Midbrain (tissue), 1 donor: ENCODE results near the gene CFAP46.
A peak's percentile ranks its signal among the peaks of the same experiment; 100 is the strongest.
"Not testable (repeated sequence)": the region's sequence is repeated elsewhere in the genome, so short reads cannot be mapped to it uniquely, and the experiment has no call there.

Experiments used
- DNase-seq: peaks from one replicate; lab custom pipeline; 2025; lab: John Stamatoyannopoulos, UW

Gene CFAP46

DNA sequence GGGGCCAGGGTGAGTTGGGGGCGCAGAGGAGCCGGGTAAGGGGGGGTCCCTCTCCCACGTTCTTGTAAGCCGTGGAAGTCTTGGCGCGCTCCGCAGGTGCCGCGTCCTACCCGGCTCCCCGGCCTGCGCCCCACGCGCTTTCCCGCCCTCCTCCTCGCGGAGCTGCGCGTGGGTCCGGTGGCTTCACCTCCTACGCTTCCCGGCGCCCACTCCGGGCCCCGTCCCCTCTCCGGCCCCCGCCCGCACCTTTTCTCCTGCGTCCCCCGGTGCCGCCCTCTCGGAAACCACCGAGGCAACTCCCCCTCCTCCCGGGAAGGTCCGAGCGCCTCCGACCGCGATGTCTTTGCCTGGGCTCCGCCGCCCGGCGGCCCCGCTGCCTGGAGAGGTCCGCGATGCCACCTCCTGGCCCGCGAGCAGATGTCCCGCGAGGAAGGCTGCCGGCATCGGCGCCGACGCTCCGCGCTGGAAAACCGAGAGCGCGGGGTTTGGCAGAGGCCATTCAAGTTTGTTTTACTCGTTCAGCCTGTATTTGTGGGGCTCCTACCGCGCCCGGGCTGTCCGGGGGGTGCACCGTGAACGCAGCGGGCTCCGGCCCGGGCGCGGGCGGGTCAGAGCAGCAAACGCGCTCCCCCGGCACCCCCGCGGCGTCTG lies 154.1 kb downstream of the CFAP46 start:
- DNase-seq, result peak; percentile 50

DNA sequence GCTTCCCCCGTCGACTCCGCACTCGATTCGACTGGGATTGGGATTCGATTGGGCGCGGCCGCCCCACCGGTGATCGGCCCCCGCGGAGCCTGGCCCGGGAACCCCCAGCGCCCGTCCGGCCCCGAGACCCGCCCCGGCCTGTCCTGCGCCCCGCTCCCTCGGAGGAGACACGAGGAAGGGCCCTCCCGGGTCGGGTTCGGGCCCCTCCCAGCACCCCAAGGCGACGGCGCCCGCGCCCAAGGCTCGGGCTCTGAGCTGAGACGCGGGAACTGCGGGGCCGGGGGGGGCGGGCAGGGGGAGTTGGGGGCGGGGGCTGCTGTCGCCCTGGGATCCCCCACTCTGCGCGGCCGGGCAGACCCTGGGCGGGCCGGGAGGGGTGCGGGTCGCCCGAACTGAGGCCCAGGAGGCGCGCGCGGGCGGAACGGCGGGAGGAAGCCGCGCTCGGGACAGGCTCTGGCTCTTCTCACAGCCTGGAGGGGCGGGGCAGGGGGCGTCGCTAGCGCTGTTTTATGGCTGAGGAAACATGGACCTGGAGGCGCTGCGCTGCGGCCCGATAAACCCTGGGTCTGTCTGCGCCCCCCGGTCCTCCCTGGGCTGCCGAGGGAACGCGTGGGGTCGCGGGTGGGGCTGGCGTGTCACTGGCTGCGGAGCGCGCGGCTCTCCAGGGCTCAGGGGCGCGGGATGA lies 154.7 kb downstream of the CFAP46 start:
- no peak for DNase-seq

DNA sequence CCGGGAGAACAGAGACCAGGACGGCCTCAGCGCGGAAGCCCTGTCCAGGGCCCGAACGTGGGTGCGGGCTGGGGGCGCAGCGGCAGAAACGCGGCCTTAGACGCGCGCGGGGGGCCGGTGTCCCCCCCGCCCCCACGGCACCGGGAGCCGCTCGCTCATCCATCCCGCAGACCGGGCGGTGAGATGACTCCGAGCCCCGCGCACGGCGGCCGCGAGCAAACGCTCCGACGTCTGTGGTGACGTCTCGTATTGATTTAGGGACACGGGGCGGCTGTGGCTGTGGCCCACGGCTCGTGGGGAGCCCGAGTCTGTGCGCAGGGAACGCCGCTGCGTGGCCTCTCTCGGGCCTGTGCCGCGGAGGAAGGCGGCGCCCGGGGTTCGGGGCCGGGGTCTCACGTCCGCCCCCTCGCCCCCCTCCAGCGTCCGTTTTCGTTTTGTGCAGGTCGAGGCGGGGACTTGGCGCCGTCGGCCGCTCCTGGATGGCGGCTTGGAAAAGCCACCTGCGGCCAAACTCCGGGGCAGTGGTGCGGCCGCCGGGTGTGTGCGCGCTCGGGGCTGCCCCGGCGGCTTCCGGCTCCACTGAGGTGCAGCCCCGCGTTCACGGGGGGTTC lies 155.4 kb downstream of the CFAP46 start:
- no peak for DNase-seq

DNA sequence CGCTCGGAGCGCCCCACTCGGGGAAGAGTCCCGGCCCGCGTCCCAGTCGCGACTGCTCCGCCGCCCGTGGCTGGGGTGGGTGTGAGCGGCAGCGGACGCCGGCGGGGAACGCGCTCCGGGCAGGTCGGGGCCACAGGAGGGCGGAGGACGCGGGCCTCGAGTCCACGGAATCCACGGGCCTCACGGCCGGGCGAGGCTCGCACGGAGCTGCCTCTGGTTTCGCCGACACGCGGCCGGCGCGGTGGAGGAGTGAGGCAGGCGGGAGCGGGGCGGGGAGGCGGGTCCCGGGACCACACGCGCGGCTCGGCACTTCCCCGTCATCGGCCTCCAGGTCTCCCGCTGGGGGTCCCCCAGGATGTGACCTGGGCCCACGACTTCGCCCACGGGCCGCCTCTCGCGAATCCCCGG lies 155.9 kb downstream of the CFAP46 start:
- DNase-seq, result no peak

DNA sequence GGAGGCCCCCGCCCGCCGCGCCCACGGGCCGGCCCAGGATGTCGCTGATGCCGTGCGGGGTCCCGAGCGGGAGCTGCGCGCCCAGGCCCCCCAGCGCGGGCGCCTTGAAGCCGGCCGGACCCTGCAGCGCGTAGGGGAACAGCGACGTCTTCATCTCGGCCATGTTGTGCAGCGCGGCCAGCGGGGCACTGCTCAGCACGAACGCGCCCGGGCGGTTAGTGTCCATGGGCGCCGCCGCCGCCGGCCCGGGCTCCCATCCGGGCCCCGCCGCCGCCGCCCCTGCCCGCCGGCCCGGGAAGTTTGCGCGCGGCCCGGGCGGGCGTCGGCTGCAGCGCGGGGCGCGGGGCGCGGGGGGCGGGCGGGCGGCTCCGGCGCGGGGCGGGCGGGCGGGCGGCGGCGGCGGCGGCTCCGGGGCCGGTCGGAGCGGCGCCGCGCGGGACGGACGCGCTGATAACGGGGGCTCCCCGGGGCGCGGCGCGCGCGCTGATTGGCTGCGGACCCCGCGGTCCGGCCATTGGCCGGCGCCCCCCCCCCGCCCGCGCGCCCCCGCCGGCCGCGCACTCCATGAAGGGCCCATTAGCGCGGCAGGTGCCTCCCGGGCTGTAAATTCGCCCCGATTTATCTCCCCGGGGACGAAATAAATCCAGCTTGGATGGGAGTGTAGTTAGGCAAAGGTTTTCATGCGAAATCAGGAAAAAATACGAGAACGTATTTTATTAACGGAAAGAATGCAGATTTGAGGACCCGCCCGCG lies 156.5 kb downstream of the CFAP46 start, which contains the start of gene NKX6-2:
Gene NKX6-2 (minus strand): TSS at position 425 of the 753 bp plus-strand sequence. CDS start 199 bp downstream, at position 226.
- DNase-seq, result peak; percentile 74

DNA sequence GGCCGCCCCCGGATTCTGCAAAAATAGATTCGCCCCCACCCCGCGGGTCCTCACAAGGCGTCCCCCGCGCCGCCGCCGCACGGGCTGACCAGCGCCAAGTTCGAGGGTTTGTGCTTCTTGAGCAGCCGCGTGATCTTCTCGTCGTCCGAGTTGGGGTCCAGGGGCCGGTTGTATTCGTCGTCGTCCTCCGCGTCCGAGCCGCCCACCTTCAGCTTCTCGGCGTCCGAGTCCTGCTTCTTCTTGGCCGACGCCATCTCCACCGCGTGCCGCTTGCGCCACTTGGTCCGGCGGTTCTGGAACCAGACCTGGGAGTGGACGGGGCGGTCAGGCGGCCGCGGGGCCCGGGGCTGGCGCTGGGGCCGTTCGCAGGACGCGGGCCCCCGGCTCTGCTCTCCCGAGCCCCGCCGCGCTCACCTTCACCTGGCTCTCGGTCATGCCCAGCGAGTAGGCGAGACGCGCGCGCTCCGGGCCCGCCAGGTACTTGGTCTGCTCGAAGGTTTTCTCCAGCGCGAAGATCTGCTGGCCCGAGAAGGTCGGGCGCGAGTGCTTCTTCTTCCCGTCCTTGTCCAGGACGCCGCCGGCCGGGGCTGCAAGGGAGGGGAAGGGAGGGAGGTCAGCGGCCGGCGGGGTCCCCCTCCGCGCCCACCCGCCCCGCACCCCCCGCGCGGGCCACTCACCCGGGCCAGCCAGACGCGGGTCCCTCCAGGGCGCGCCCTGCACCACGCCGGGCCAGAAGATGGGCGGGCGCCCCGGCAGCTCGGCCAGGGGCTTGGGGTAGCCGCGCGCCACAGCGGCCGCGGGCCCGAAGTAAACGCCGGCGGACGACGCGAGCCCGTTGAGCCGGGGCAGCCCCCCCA lies 157.3 kb downstream of the CFAP46 start:
- DNase-seq, result no peak

DNA sequence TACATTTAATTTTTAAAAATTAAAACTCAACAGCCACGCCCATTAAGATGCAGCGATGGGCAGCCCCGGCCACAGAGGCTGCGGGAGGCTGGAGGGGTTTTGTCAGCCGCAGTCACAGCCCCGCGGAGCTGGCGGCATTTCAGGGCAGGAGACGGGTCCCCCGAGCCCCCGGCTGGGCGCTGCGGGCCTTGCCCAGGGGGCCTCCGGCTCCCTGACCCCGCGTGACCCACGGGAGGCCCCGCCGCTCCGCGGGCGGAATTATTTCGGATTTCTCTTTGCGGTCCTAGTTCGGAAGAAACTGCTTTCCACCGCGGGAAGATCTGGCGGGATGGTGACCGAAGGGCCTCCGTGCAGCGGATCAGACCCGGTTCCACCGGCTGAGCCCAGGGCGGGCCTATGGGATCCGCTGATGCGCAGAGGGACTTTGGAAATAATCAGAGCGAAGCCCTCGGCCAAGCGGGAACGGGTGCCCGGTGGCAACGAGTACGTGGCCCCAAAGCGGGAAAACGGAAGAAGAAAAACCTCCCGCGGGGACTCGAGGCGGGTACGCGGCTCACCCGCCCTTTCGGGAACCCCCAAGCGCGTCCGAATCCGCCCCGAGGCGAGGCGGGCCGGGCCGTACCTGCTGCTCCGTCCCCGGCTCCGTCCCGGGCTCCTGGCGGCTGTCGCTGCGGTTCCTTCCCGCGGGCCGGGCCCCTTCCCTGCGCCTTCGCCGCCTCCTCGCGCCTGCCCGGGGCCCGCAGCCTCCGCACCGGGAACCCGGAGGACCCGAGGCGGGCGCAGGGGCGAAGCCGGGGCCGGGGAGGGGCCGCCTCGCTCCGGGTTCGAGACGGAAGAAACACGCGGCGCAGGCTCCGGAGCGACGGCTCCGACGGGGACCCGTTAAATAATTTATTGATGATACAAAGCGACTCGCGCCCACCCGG lies 158.2 kb downstream of the CFAP46 start:
- no peak for DNase-seq

DNA sequence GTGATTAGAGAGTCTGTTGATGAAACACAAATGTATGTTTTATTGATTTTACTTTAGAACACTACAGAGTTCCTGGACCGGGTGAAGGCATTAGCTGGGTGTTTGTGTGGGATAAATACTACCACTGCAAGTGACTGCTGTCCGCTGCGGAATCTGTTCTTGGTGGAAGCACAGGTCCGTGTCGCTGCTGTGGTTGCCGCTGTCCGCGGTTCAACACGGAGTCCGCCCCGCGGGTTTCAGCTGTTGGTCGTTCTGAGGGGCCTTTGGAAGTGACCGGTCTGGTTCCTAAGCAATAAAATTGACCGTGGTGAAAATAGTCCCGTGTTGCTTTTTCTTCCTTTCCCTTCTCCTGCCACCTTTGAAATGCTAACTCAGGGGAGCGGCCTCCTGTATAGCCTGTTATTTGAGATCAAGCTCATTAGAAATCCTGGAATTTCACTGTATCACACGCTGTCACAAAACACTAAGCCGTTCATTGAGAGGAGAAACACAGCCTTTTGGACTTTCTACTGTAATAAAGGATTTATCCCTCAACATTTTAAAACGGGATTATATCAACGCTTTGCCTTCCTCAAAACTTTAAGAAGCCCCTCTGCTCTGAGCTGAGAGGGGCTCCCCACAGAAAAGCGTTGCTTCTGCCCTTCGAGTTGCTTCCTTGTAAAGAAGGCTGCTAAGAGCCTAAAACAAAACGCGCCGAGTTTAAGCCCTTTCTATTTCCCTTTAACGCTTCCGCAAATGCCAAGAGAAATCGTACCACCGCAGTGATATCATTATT lies 159.0 kb downstream of the CFAP46 start:
- DNase-seq, result no peak

DNA sequence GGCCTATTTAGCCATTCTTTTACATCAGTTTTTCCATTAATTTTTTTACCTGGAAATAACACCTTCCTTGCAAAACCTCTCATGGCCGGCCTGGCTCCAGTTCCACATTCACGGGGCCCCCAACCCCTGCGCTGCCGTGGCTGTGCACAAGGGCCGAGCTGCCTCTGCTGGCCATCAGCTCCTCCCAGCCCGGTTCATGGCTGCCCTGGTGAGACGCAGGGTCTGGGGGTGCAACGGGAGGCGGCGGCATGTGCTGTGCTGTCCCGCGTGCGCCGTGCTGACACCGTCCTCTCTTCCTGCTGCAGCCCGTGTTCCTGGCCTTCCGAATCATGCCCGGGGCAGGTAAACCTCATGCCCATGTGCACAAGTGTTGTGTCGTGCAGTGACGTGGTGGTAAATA lies 160.8 kb downstream of the CFAP46 start:
- DNase-seq, result no peak

DNA sequence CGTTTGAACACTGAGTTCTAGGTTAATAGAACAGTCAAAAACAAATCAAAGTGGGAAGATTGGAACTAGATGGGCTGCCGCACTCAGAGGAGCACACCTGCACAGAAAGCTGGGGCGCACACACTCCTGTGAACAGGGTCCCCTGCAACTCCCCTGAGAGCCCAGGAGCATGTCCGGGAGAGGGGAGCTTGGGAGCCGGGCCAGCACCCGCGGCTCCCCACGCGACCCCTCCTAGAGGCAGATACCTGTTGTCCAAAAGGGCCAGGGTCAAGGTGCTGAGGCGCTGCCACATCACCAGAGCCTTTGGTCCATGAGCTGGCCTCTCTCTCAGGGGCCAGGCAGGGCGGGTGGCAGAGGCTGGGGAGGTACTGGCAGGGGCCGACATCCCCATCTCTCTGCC lies 162.0 kb downstream of the CFAP46 start:
- no peak for DNase-seq

DNA sequence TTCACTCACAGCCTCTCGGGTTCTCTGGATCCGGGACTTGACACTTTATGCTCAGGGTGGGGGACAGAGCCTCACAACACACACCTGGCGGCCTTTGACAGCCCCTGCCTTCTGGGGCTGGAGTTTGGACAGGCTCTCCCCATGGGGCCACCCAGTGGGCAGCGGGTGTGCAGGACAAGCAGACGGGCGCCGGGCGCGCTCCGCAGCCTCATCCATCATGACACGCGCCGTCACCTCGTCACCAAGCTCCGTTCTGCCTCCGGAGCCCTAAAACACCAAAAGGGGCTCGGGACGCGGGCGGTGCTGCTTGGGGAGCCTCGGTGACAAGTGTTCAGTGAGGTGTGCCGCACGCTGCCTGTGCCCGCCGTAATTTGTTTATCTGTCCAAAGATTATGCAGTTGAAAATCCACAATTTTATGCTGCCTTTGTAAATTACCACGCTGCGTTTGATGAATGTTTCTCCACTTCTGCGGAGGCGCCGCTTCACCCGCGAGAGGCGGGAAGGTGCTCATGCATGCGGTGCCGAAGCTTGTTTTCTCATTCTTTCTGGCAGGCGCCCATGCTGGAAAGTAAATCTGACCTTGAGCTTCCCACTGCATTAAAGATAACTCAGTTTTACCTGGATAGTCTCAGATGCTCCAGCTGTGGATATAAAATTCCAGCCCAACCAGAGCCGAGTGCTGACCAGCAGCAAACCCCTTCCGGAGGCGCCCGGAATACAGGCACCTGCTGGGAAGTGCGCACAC lies 162.6 kb downstream of the CFAP46 start:
- DNase-seq, result no peak

DNA sequence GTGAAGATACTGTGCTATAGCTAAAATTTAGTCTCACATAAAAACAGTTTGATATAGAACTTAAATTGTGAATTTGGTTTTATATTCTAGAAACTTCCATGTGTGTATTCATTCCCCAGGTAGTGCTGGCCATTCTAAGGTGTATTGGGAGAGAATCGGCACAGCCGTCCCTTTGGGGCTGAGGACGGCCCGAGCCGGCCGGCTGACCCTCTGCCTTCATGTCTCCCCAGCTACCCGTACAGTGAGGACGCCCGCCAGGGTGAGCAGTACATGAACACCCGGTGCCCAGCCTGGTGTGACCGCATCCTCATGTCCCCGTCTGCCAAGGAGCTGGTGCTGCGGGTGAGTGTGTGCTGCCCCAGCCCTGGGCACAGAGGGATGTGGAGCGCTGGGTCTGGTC lies 164.9 kb downstream of the CFAP46 start:
- no peak for DNase-seq

DNA sequence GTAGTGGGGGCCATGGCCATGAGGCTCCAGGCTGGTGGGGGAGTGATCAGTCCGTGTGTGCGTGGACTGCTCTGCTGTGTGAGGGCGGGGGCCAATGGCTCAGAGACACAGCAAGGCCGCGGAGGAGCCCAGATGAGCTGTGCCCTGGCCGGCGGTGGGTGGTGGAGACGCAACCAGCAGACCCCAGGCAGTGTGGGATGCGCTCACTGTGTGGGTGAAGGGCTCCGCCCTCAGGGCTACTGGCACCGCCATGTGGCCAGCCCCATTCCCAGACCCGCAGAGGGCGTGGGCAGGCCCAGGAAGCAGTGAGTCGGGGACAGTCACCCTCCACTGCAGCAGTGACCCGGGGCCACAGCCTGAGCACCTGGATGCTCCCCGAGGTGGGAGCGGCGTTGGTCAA lies 165.5 kb downstream of the CFAP46 start:
- no peak for DNase-seq

DNA sequence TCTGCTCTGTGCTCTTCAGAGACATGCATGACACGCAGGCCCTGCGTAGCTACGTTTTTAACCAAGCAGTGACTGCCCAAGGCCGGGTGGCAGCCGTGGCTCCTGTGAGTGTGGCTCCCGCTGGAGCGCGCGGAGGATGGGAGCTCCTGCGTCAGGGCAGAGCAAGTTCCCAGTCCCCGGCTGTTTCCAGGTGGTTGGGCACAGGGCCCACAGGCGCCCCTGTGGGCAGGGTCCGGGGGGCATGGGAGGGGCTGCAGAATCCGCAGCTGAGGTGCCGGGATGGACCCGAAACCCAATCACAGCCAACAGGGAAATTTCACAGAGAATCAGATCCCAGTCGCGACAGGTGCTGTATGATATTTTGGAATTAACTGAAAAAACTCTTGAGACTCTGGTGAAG lies 166.2 kb downstream of the CFAP46 start:
- no peak for DNase-seq

DNA sequence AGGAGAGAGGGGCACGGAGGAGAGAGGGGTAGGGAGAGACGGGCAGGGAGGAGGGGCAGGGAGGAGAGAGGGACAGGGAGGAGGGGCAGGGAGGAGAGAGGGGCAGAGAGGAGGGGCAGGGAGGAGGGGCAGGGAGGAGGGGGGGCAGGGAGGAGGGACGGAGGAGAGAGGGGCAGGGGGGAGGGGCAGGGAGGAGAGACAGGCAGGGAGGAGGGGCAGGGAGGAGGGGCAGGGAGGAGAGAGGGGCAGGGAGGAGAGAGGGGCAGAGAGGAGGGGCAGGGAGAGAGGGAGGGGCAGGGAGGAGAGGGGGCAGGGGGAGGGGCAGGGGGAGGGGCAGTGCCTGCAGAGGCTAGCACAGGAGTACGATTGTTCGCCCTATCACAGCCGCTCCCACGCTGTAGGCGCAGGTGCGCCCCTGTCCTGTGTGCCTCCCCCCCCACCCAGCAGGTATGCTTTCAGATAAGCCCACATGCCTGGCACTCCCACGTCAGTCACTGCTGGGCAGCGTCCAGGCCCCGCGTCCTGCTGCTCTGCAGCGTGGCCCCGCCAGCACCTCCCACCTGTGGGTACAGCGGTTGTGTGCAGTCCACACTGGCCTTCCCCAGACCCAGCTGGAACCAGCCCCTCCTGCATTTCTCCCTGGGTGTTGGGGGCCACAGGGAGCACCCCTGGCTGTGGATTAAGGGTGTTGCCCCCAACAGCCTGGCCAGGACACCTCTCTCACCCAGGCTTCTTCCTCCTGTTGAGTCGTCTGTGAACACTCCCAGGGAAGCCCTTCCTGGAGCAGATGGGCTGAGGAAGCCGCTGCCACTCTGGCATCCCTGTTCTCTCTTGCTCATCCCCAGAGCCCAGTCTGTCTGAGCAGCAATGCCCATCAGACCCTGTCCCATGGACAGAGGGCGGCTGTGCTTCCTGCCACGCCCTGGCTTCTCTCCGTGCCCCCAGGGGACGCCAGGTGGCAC lies 167.2 kb downstream of the CFAP46 start:
- DNase-seq, result peak; percentile 90

DNA sequence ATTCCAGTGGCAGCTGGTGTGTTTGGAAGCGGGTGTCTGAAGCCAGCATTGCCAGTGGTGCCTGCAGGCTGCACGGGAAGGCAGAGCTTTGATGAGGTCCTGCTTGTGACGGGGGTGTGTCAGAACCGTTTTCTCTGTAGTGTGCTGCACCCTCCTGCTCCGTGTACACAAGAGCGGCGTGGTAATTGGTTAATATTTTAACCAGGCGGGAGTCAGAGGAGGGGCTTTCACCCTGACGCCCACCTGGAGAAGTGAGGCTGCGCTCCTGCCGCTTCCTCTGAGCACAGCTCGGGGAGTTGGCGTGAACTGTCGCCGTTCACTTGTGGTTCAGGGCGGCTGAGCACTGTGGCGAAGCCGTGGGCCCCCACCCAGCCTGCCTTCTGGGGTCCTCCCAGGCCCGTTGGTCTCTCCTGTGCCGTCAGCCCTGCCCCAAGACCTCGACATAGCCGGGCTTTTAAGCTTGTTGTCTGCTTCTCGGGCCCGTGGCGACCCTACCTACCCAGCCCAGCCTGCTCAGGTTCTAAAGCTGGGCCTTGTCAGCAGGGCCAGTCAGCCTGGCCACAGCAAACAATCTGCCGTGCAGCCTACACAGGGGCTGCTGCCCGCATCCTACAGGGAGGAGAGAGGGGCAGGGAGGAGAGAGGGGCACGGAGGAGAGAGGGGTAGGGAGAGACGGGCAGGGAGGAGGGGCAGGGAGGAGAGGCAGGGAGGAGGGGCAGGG lies 168.0 kb downstream of the CFAP46 start:
- DNase-seq, result no peak

DNA sequence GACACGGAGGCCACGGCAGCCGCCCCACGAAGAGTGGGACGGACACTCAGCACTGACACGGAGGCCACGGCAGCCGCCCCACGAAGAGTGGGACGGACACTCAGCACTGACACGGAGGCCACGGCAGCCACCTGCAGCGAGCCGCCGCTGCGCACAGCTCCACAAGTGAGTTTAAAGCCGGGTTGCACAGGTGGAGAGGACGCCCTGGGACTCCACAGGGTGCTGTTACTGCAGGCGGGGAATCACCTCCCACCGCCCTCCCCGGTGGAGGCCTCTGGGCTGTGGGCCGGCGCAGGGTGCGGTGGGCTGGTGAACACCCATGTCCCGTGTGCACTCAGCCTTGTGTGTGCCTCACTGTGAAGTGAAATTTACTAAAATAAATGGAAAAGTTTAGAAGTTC lies 169.6 kb downstream of the CFAP46 start:
- not testable (repeated sequence) for DNase-seq
